Muscle layer of duodenum (tissue), 2 donors: ENCODE results near the gene INPP4B.

ENCODE experiments used
- H3K27ac ChIP-seq: one replicate; pipeline ENCODE4 v1.7.0; 2013; ENCODE audit warnings: mild to moderate bottlenecking, low read length
- H3K27me3 ChIP-seq: one replicate; pipeline ENCODE4 v1.7.0; 2013; ENCODE audit warnings: low read depth, mild to moderate bottlenecking, control low read depth, low read length
- H3K36me3 ChIP-seq, 2 donors: one replicate each; pipeline ENCODE4 v1.7.0; 2013; ENCODE audit warnings: low read length in 2 of 2, control low read depth in 1 of 2, mild to moderate bottlenecking in 1 of 2; ENCODE audit not compliant: insufficient read depth in 2 of 2, control insufficient read depth in 1 of 2
- H3K4me1 ChIP-seq, 2 donors: one replicate each; pipeline ENCODE4 v1.7.0; 2013; ENCODE audit warnings: low read length in 2 of 2, mild to moderate bottlenecking in 2 of 2, control low read depth in 1 of 2, moderate library complexity in 1 of 2; ENCODE audit not compliant: insufficient read depth in 2 of 2, control insufficient read depth in 1 of 2
- H3K4me3 ChIP-seq, 2 donors: one replicate each; pipeline ENCODE4 v1.7.0; 2013; ENCODE audit warnings: low read length in 2 of 2, low read depth in 1 of 2, mild to moderate bottlenecking in 1 of 2
- H3K9me3 ChIP-seq, 2 donors: one replicate each; pipeline ENCODE4 v1.7.0; 2013; ENCODE audit warnings: low read length in 2 of 2, control low read depth in 1 of 2, mild to moderate bottlenecking in 1 of 2; ENCODE audit not compliant: control insufficient read depth in 1 of 2
- donor health status: healthy.

The INPP4B gene

GRCh38 chr4:142556048-142556447 lies 290.1 kb downstream of the INPP4B start:
- no peak overlapping the region for H3K27ac ChIP-seq
- no peaks in the 10 kb centered on the region for H3K9me3 ChIP-seq
- H3K27me3 ChIP-seq = no peaks in the 10 kb centered on the region
- no peak overlapping the region for H3K4me3 ChIP-seq
- no peaks in the 10 kb centered on the region for H3K4me1 ChIP-seq
- H3K36me3 ChIP-seq = no peaks in the 10 kb centered on the region

- Histone ChIP-seq H3K9me3 (no peaks in the 10 kb centered on the region), H3K4me3 (no peak overlapping the region), H3K27ac (no peak overlapping the region), H3K27me3 (no peaks in the 10 kb centered on the region), H3K36me3 (no peaks in the 10 kb centered on the region), H3K4me1 (peaks cover 0 to 5% of the 10 kb centered on the region in 2 donors)
Observed at GRCh38 chr4:142554412-142554811, 291.7 kb downstream of the INPP4B start.

- Histone ChIP-seq H3K9me3 (no peaks in the 10 kb centered on the region), H3K4me3 (no peak overlapping the region)
Observed at GRCh38 chr4:142551517-142552305, 294.4 kb downstream of the INPP4B start.

GRCh38 chr4:142550965-142551364 lies 295.1 kb downstream of the INPP4B start:
- Histone ChIP-seq H3K4me3 (no peak overlapping the region), H3K4me1 (peaks cover 0 to 10% of the 10 kb centered on the region in 2 donors), H3K36me3 (no peaks in the 10 kb centered on the region), H3K27ac (no peak overlapping the region), H3K9me3 (no peaks in the 10 kb centered on the region), H3K27me3 (no peaks in the 10 kb centered on the region)

More at GRCh38 chr4:142551517-142552305, 294.4 kb downstream of the INPP4B start:
- Histone ChIP-seq H3K4me1 (peaks cover 0 to 10% of the 10 kb centered on the region in 2 donors), H3K27me3 (no peaks in the 10 kb centered on the region), H3K27ac (no peak overlapping the region), H3K36me3 (no peaks in the 10 kb centered on the region)

GRCh38 chr4:142549726-142550463 lies 296.2 kb downstream of the INPP4B start:
- H3K9me3 ChIP-seq = no peaks in the 10 kb centered on the region
- H3K27ac ChIP-seq = no peak overlapping the region
- no peaks in the 10 kb centered on the region for H3K36me3 ChIP-seq
- H3K4me1 ChIP-seq = peaks cover 0 to 10% of the 10 kb centered on the region in 2 donors
- H3K27me3 ChIP-seq = no peaks in the 10 kb centered on the region
- H3K4me3 ChIP-seq = no peak overlapping the region

- Histone ChIP-seq H3K36me3 (no peaks in the 10 kb centered on the region), H3K4me3 (no peak overlapping the region), H3K4me1 (peaks cover 0 to 10% of the 10 kb centered on the region in 2 donors), H3K27ac (no peak overlapping the region), H3K27me3 (no peaks in the 10 kb centered on the region), H3K9me3 (no peaks in the 10 kb centered on the region)
Observed at GRCh38 chr4:142549248-142549647, 296.9 kb downstream of the INPP4B start.

GRCh38 chr4:142548491-142548890 lies 297.6 kb downstream of the INPP4B start:
- H3K4me3 ChIP-seq = no peak overlapping the region
- no peaks in the 10 kb centered on the region for H3K36me3 ChIP-seq
- no peak overlapping the region for H3K27ac ChIP-seq
- no peaks in the 10 kb centered on the region for H3K27me3 ChIP-seq
- H3K4me1 ChIP-seq = peaks cover 0 to 10% of the 10 kb centered on the region in 2 donors
- H3K9me3 ChIP-seq = no peaks in the 10 kb centered on the region

GRCh38 chr4:142547974-142548373 lies 298.1 kb downstream of the INPP4B start:
- Histone ChIP-seq H3K4me3 (no peak overlapping the region), H3K27ac (no peak overlapping the region), H3K4me1 (peaks cover 0 to 10% of the 10 kb centered on the region in 2 donors), H3K36me3 (no peaks in the 10 kb centered on the region), H3K9me3 (no peaks in the 10 kb centered on the region), H3K27me3 (no peaks in the 10 kb centered on the region)

- H3K27me3 ChIP-seq = no peaks in the 10 kb centered on the region
- no peak overlapping the region for H3K27ac ChIP-seq
- no peaks in the 10 kb centered on the region for H3K9me3 ChIP-seq
- no peaks in the 10 kb centered on the region for H3K36me3 ChIP-seq
- no peak overlapping the region for H3K4me3 ChIP-seq
- H3K4me1 ChIP-seq = peaks cover 0 to 5% of the 10 kb centered on the region in 2 donors
Observed at GRCh38 chr4:142544594-142544993, 301.5 kb downstream of the INPP4B start.

- H3K36me3 ChIP-seq = no peaks in the 10 kb centered on the region
- no peaks in the 10 kb centered on the region for H3K27me3 ChIP-seq
- peaks cover 0 to 5% of the 10 kb centered on the region in 2 donors for H3K4me1 ChIP-seq
- no peaks in the 10 kb centered on the region for H3K9me3 ChIP-seq
- H3K4me3 ChIP-seq = no peak overlapping the region
- H3K27ac ChIP-seq = no peak overlapping the region
Observed at GRCh38 chr4:142544039-142544438, 302.1 kb downstream of the INPP4B start.

- no peaks in the 10 kb centered on the region for H3K27me3 ChIP-seq
Observed at GRCh38 chr4:142540483-142540804, 305.7 kb downstream of the INPP4B start.

More at GRCh38 chr4:142540483-142540804, 305.7 kb downstream of the INPP4B start:
- Histone ChIP-seq H3K4me3 (no peak overlapping the region), H3K4me1 (no peaks in the 10 kb centered on the region), H3K36me3 (no peaks in the 10 kb centered on the region), H3K27ac (no peak overlapping the region), H3K9me3 (no peaks in the 10 kb centered on the region)
